ENCODE data around the gene CCDC87. TPM values are rescaled to one million over a fixed set of nuclear protein-coding genes. Genes with fewer than 3 reads are reported as not detected.

CCDC87 gene
- total and polyA plus RNA-seq, 2 of the 8 experiments (the other 6 are each of a cell fraction or from before 2014, with no cell fraction given), result 0.32 to 0.99 TPM

GRCh38 chr11:66548041-66548440 is 44.8 kb downstream of the CCDC87 start:
- H3K4me1 ChIP-seq (replicated peaks in 1 of 4; ENCODE audit: control insufficient read depth in 3 of 4, insufficient read depth in 4 of 4, low read length in 3 of 4), result peaks cover 0 to 17% (median 11%) of the 10 kb centered on the region in 4 experiments; a peak in 6 of 7 replicates
- ChIA-PET POLR2A (ENCODE audit: partially characterized antibody) (interaction anchor here (0.9 to 7.9 kb wide), 6 partner anchors 8 to 130 kb away, joined by 3 to 54 read pairs (median 14); partner anchors contain the start of gene RBM4B), CTCF (ENCODE audit: partially characterized antibody) (interaction anchor here (0.8 to 2.4 kb wide), 9 partner anchors 14 to 159 kb away, joined by 3 to 6 read pairs (median 4); partner anchors contain the start of genes CCDC87 and CCS)
- no peaks in the 10 kb centered on the region; a peak in 1 of 4 replicates for H3K79me2 ChIP-seq (ENCODE audit: control insufficient read depth in 1 of 2, insufficient read depth in 2 of 2, low read length in 2 of 2)
- no peak overlapping the region for H2BK120ac ChIP-seq (replicated peaks; ENCODE audit: low read depth, low read length)
- H3K4ac ChIP-seq (replicated peaks; ENCODE audit: insufficient read length, low read depth, low read length), result no peak overlapping the region
- H3K56ac ChIP-seq (replicated peaks; ENCODE audit: insufficient read length, low read depth, low read length), result no peak overlapping the region
- 88% methylated on average over 7 of the region's 11 CpGs; no CpG with 5 or more reads in 1 of the 2 experiments for WGBS, 2 experiments (ENCODE audit: extremely low coverage in 1 of 2, insufficient coverage in 1 of 2, insufficient read length in 1 of 2, insufficient replicate concordance in 2 of 2, low coverage in 1 of 2, low lambda C conversion rate in 2 of 2, missing lambda C conversion rate in 1 of 2)
- no peak for DNase-seq (ENCODE audit: low read depth in 1 of 2, low spot score in 2 of 2)
- peak overlapping the region; percentile 24; the same call in 1 of the 2 replicates for H2BK5ac ChIP-seq (ENCODE audit: low read depth, low read length)
- no peaks in the 10 kb centered on the region for H3K9me3 ChIP-seq (ENCODE audit: insufficient read depth in 2 of 2, low read depth in 1 of 2, low read length in 1 of 2)
- no peak overlapping the region for H3K23ac ChIP-seq (ENCODE audit: insufficient read length)
- H3K18ac ChIP-seq (ENCODE audit: extremely low read depth, low read length), result no peak overlapping the region; the same call in 1 of the 2 replicates
- H2AK5ac ChIP-seq (ENCODE audit: low read depth, low read length), result peak overlapping the region; percentile 25; the same call in 1 of the 2 replicates
- peak overlapping the region; percentile 13; the same call in 1 of the 2 replicates for H2BK15ac ChIP-seq (ENCODE audit: low read length)
- FAIRE-seq, result no peak
- peaks cover 5% of the 10 kb centered on the region; the same call in 1 of the 2 replicates for H3K79me1 ChIP-seq (ENCODE audit: low read depth, low read length)
- peaks cover 0 to 4% (median 0%) of the 10 kb centered on the region in 4 experiments; a peak in 1 of 8 replicates for H3K36me3 ChIP-seq (ENCODE audit: control insufficient read depth in 2 of 4, insufficient read depth in 4 of 4, low read length in 3 of 4)
- no peak overlapping the region for H4K8ac ChIP-seq (ENCODE audit: extremely low read depth, insufficient read depth, low read length)
- H3K4me3 ChIP-seq (ENCODE audit: extremely low read depth in 1 of 4, insufficient read depth in 2 of 4, low read depth in 3 of 4, low read length in 4 of 4), result peak overlapping the region in 3 of 4 experiments; percentile 74 to 84 (median 84); a peak in 4 of 8 replicates
- H3K27ac ChIP-seq (ENCODE audit: low read depth, low read length), result no peak overlapping the region
- H3K27me3 ChIP-seq (replicated peaks in 1 of 4; ENCODE audit: control insufficient read depth in 3 of 4, extremely low read depth in 1 of 4, insufficient read depth in 3 of 4, low read length in 3 of 4), result no peaks in the 10 kb centered on the region
- H3K14ac ChIP-seq (ENCODE audit: insufficient read length), result no peak overlapping the region
- no peak overlapping the region for H3K9ac ChIP-seq (replicated peaks in 1 of 4; ENCODE audit: extremely low read depth in 1 of 4, low read depth in 3 of 4, low read length in 3 of 4)
- peak overlapping the region; percentile 50 to 72 for H3K4me2 ChIP-seq (ENCODE audit: insufficient read depth in 1 of 2, low read depth in 2 of 2, low read length in 2 of 2)
- H2BK20ac ChIP-seq (ENCODE audit: low read length), result no peak overlapping the region
- H4K20me1 ChIP-seq (replicated peaks in 1 of 2; ENCODE audit: control insufficient read depth in 1 of 2, insufficient read depth in 2 of 2, low read length in 2 of 2), result peaks cover 0 to 2% of the 10 kb centered on the region in 2 experiments
- H4K5ac ChIP-seq (ENCODE audit: insufficient read length, low read depth, low read length), result no peak overlapping the region
- peaks cover 3% of the 10 kb centered on the region; the same call in 1 of the 2 replicates for H3K23me2 ChIP-seq (ENCODE audit: low read depth, low read length)
- H2AFZ ChIP-seq (ENCODE audit: low read length), result no peak overlapping the region
- H4K91ac ChIP-seq (replicated peaks; ENCODE audit: insufficient read length, low read length), result no peak overlapping the region
- H2BK12ac ChIP-seq (ENCODE audit: low read depth, low read length), result 0 out of 2 replicates have a peak overlapping the region, but pooled peaks have one; percentile 51
- TF ChIP-seq CHD2 (IDR thresholded peaks at IDR 0.05; ENCODE audit: low read length), result no peak
- no peak for TF ChIP-seq RBBP5 (IDR thresholded peaks at IDR 0.05; ENCODE audit: borderline replicate concordance, low read depth, low read length)
- TF ChIP-seq EZH2 (IDR thresholded peaks at IDR 0.05; ENCODE audit: low read depth, low read length, severe bottlenecking), result no peak
- no peak for TF ChIP-seq TCF12 (IDR thresholded peaks at IDR 0.05; ENCODE audit: low read depth, low read length)
- TF ChIP-seq BRCA1 (IDR thresholded peaks at IDR 0.05; ENCODE audit: low read depth, low read length), result no peak
- TF ChIP-seq, protein P1, sequence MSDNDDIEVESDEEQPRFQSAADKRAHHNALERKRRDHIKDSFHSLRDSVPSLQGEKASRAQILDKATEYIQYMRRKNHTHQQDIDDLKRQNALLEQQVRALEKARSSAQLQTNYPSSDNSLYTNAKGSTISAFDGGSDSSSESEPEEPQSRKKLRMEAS (IDR thresholded peaks at IDR 0.05), result no peak
- TF ChIP-seq HDAC6 (IDR thresholded peaks at IDR 0.05; ENCODE audit: low read depth, low read length), result no peak
- no peak for TF ChIP-seq JUN (IDR thresholded peaks at IDR 0.05; ENCODE audit: low read depth, low read length)
- no peak for TF ChIP-seq RNF2 (IDR thresholded peaks at IDR 0.05; ENCODE audit: borderline replicate concordance, low read depth, low read length, missing control alignments, poor library complexity, severe bottlenecking)
- TF ChIP-seq FOSL1 (IDR thresholded peaks at IDR 0.05; ENCODE audit: insufficient read depth, low read depth, low read length), result no peak
- TF ChIP-seq NANOG (IDR thresholded peaks at IDR 0.05; ENCODE audit: insufficient read depth, low read depth, low read length, poor library complexity, severe bottlenecking), result no peak
- TF ChIP-seq EP300 (IDR thresholded peaks at IDR 0.05; ENCODE audit: borderline replicate concordance in 1 of 2, low read depth in 2 of 2, low read length in 2 of 2), result no peak
